KMS-11 (cell line): Measurements from ENCODE around the gene SEMA5A.

Experiments used
- H2AFZ ChIP-seq: fragments of 200-600 bp; sonication (generic); 2 replicates; pipeline ENCODE4 v1.6.1; 2016; ENCODE audit warnings: antibody characterized with exemption, mixed run types, low read depth
- H3K27ac ChIP-seq: fragments of 200-600 bp; sonication (generic); 2 replicates; pipeline ENCODE4 v1.6.1; 2016; ENCODE audit warnings: mild to moderate bottlenecking, mixed run types
- H3K27me3 ChIP-seq: fragments of 200-600 bp; sonication (generic); 2 replicates; pipeline ENCODE4 v1.6.1; 2017; ENCODE audit warnings: mild to moderate bottlenecking, low read depth, mixed run types, moderate library complexity; ENCODE audit not compliant: insufficient read depth
- H3K36me3 ChIP-seq: fragments of 200-600 bp; sonication (generic); 2 replicates; pipeline ENCODE4 v1.6.1; 2017; ENCODE audit warnings: mild to moderate bottlenecking, mixed run types; ENCODE audit not compliant: insufficient read depth
- H3K4me1 ChIP-seq: fragments of 200-600 bp; sonication (generic); 2 replicates; pipeline ENCODE4 v1.6.1; 2016; ENCODE audit warnings: mild to moderate bottlenecking, low read depth, mixed run types; ENCODE audit not compliant: poor library complexity, severe bottlenecking
- H3K4me2 ChIP-seq: fragments of 200-600 bp; sonication (generic); 2 replicates; pipeline ENCODE4 v1.7.0; 2016; ENCODE audit warnings: mild to moderate bottlenecking, mixed run types
- H3K4me3 ChIP-seq: fragments of 200-600 bp; sonication (generic); IDR thresholded peaks from 2 replicates; pipeline ENCODE4 v1.6.1; 2017; ENCODE audit warnings: low read depth, low read length, mixed read lengths; ENCODE audit not compliant: insufficient read depth
- H3K79me2 ChIP-seq: fragments of 200-600 bp; sonication (generic); 2 replicates; pipeline ENCODE4 v1.6.1; 2016; ENCODE audit warnings: low read depth, mixed run types; ENCODE audit not compliant: insufficient read depth
- H3K9ac ChIP-seq: fragments of 200-600 bp; sonication (generic); 2 replicates; pipeline ENCODE4 v1.6.1; 2016; ENCODE audit warnings: mild to moderate bottlenecking, mixed run types
- H4K20me1 ChIP-seq: fragments of 200-600 bp; sonication (generic); 2 replicates; pipeline ENCODE4 v1.6.1; 2016; ENCODE audit warnings: mild to moderate bottlenecking, mixed run types; ENCODE audit not compliant: insufficient read depth
- TF ChIP-seq, protein P1 (sequence below): fragments of 200-600 bp; sonication (generic); conservative IDR thresholded peaks from 2 replicates; pipeline ENCODE4 v1.6.1; 2017; ENCODE audit warnings: low read depth, mild to moderate bottlenecking, antibody characterized with exemption, low read length, moderate library complexity, mixed read lengths

The SEMA5A gene

GRCh38 chr5:9239071-9239470, 306.8 kb downstream of the SEMA5A start:
- TF ChIP-seq, protein P1, sequence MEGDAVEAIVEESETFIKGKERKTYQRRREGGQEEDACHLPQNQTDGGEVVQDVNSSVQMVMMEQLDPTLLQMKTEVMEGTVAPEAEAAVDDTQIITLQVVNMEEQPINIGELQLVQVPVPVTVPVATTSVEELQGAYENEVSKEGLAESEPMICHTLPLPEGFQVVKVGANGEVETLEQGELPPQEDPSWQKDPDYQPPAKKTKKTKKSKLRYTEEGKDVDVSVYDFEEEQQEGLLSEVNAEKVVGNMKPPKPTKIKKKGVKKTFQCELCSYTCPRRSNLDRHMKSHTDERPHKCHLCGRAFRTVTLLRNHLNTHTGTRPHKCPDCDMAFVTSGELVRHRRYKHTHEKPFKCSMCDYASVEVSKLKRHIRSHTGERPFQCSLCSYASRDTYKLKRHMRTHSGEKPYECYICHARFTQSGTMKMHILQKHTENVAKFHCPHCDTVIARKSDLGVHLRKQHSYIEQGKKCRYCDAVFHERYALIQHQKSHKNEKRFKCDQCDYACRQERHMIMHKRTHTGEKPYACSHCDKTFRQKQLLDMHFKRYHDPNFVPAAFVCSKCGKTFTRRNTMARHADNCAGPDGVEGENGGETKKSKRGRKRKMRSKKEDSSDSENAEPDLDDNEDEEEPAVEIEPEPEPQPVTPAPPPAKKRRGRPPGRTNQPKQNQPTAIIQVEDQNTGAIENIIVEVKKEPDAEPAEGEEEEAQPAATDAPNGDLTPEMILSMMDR, result no peak
- Histone ChIP-seq H3K4me3 (no peak overlapping the region), H3K4me1 (no peaks in the 10 kb centered on the region), H3K9ac (no peak overlapping the region), H2AFZ (no peak overlapping the region), H3K4me2 (no peak overlapping the region), H3K79me2 (no peaks in the 10 kb centered on the region), H4K20me1 (no peaks in the 10 kb centered on the region), H3K27me3 (no peaks in the 10 kb centered on the region), H3K27ac (no peak overlapping the region), H3K36me3 (no peaks in the 10 kb centered on the region)

GRCh38 chr5:9233712-9234111, 312.2 kb downstream of the SEMA5A start:
- TF ChIP-seq, protein P1, result no peak
- Histone ChIP-seq H3K27ac (no peak overlapping the region), H3K36me3 (no peaks in the 10 kb centered on the region), H3K4me2 (no peak overlapping the region), H3K9ac (no peak overlapping the region), H4K20me1 (no peaks in the 10 kb centered on the region), H3K79me2 (no peaks in the 10 kb centered on the region), H3K4me1 (no peaks in the 10 kb centered on the region), H2AFZ (no peak overlapping the region), H3K4me3 (no peak overlapping the region), H3K27me3 (no peaks in the 10 kb centered on the region)

DNA sequence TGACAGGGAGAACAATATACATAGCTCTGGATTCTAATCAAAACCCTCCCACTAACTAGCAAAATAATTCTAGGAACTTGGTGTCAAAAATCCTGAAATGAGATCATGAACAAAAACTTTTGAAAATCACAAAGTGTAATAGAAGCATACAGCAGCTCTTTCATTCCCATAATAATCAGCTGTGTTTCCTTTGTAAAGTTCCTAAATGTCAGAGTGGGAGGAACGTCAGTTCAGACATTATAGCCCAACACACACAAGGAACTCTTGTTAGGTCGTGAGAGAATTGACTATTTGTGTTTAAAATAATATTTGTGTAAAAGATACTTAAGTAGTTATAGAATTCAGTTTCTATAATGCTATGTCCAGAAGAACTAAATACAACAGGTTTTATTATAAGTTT, 312.8 kb downstream of the SEMA5A start:
- no peak overlapping the region for H2AFZ ChIP-seq
- no peak overlapping the region for H3K9ac ChIP-seq
- H3K79me2 ChIP-seq, result no peaks in the 10 kb centered on the region
- H3K4me2 ChIP-seq, result no peak overlapping the region
- H3K4me3 ChIP-seq, result no peak overlapping the region
- TF ChIP-seq, protein P1, result no peak
- H3K4me1 ChIP-seq, result no peaks in the 10 kb centered on the region
- H3K27me3 ChIP-seq, result no peaks in the 10 kb centered on the region
- H3K36me3 ChIP-seq, result no peaks in the 10 kb centered on the region
- H3K27ac ChIP-seq, result no peak overlapping the region
- no peaks in the 10 kb centered on the region for H4K20me1 ChIP-seq

- Histone ChIP-seq H3K79me2 (no peaks in the 10 kb centered on the region), H3K9ac (no peak overlapping the region), H2AFZ (no peak overlapping the region), H3K4me3 (no peak overlapping the region), H4K20me1 (no peaks in the 10 kb centered on the region), H3K4me2 (no peak overlapping the region), H3K27ac (no peak overlapping the region), H3K36me3 (no peaks in the 10 kb centered on the region), H3K4me1 (no peaks in the 10 kb centered on the region), H3K27me3 (no peaks in the 10 kb centered on the region)
- TF ChIP-seq, protein P1, result no peak
These were observed 314.0 kb downstream of the SEMA5A start for GRCh38 chr5:9231842-9232241.
